ENCODE data around the gene KIF25.

Gene KIF25

DNA sequence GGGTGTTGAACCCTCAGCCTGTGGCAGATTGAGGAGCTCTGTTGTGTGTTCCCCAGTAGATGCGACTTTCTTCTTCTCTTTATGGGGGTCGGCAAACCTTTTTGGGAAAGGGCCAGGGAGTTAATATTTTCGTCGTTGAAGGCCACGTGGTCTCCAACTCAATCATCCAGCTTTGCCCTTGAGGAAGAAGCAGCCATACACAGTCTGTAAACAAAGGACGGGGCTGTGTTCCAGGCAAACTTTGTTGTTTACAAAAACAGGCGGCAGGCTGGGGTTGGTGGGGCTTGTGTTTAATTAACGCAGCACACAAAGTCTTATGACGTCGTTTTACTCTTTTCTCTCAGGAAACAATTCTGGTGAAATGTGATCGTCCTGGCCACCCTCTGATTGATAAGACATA, 20.2 kb downstream of the KIF25 start:
- DNase-seq (ENCODE audit: low read depth), result no peak

DNA sequence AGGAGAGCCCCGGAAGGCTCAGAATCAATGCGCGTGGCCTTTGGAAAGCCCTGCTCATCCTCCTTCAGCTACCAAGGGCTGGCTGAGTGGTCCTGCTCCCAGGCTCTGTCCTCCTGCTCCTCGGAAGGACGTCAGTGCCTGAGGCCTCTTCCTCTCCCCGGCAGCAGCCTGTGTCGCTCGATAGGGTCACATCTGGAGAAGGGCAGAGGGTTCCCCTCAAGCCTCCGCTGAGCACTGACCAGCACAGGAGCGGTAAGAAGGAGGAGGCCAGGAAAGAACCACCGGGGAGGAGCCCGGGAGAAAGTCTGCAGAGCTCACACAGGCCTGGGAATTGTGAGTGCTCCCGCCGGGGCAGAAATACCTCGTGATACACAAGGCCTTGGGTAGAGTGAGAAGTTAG, 21.2 kb downstream of the KIF25 start:
- DNase-seq (ENCODE audit: low read depth), result no peak

DNA sequence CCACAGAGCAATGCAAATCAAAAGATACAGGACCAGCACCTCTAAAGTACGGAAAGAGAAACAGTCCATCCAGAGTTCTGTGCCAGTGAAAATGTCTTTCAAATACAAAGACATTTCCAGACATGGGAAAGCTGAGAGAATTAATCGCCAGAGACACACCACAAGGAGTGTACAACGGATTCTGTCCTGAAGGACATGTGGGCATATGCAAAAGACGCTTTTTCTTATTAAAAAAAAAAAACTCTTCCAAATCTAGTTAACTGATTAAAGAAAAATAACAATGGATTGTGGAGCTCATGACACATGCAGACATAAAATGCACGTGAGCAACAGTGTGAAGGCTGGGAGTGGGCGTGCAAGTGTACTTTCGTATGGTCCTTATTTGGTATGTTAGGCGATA, 22.8 kb downstream of the KIF25 start:
- DNase-seq (ENCODE audit: low read depth), result no peak

DNA sequence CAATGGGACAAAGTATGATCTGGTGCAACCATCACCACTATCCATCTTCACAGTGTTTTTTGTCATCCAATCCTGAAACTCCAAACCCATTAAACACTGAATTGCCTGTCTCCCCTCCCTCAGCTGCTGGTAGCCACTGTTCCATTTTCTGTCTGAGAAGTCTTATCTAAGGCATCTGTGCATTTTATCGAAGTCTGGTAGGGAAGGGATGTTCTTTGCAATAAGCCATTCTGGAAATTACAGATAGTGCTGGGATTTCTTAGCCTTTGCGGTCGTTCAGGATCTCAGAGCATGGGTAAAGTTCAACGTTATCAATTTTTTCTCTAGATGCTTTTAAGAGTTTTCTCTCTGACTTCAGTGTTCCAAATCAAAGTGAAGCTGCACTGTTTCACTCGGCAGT, 24.1 kb downstream of the KIF25 start:
- no peak for DNase-seq (ENCODE audit: low read depth)

DNA sequence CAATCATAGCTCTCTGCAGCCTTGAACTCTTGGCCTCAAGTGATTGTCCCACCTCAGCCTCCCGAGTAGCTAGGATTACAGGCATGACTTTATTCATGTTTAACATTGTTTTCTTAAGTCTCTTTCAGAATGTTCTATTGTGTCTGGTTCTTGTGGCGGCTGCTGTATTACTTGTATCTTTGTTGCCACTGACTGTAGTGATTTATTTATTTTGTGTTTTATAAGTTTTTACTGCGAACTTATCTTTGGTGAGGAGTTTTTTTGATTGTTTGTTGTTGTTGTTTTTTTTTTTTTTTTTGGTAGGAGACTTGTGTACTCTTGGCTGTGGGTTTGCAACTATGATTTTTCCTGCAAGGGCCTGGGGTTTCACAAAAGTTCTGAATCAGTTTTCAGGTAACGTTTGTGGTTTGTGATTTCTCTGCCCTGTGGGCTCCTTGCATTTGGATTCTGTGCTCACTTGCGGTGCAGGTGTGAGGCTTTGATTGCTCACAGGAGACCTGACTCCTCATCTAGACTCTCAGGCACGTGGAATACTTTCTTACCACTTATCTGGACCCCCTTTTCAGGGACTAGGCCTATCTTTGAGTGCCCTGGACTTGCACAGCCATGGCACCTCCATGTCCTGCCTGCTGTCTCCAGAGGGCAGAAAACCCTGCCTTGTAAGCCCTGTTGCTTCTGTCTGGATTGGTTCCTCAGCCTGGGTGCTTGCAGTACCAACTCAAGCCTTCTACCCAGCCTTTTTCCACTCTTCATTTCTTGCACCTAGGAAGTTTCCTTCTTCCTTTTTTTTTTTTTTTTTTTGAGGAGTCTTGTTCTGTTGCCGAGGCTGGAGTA, 25.2 kb downstream of the KIF25 start:
- no peak for DNase-seq (ENCODE audit: low read depth)

DNA sequence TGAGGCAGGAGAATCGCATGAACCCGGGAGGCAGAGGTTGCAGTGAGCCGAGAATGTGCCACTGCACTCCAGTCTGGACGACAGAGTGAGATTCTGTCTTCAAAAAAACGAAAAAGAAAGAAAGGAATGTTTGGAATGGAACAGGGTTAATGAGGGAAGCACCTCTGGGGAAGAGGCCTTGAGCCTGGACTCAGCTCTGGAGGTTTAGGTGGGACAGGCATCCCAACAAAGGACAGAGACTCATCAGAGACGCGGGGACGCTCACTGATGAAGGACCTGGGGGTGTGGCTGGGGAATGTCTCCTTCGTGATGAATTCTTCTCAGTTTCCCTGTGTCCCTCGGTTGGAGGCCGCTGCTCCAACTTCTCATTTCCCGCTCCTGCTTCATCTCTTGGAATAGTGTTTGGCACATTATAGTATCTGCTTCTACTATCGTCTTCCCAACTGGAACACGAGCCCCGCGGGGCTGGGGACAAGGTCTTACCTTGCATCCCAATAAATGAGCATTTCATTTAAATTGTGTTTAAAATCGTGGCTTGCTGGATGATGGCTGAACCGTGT, 27.6 kb downstream of the KIF25 start:
- DNase-seq (ENCODE audit: low read depth), result no peak

DNA sequence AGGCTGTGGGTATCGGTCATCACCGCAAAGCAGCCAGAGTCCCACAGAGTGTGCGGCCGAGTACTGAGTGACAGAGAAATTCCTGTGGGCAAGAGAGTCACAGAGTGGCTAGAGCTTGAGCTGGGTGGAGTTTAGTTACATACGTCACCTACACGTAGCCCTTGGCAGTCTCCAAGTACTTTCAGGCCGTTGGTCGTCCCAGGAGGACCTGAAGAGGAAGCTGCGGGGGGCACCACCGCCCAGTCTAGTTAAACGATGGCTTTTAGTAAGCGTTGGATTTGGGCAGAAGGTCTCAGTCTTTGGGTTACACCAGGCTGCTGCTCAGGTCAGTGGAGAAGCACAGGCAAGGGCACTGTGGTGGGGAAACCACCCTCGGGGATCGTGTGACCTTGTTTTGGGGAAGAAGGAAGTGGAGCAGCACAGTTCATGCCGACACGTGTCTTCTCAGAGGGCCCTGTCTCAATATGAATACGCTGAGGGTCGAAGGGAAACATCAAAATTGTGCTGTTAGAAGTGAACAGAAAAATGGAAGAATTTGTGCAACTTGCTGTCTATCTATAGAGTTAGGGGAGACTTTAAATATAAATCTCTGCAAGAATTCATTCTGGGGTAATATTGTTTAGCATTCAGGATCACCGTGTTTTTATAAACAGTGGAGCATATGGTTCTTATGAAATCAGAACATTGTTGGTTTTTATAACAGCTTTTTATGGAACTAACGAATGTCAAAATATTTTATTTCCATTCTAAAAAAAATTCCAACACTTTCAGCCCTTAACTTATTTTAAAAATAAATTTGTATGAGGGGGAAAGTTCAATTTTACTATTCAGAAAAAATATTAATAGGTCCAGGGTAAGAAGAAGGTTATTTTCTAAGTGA, 28.6 kb downstream of the KIF25 start:
- no peak for DNase-seq (ENCODE audit: low read depth)

DNA sequence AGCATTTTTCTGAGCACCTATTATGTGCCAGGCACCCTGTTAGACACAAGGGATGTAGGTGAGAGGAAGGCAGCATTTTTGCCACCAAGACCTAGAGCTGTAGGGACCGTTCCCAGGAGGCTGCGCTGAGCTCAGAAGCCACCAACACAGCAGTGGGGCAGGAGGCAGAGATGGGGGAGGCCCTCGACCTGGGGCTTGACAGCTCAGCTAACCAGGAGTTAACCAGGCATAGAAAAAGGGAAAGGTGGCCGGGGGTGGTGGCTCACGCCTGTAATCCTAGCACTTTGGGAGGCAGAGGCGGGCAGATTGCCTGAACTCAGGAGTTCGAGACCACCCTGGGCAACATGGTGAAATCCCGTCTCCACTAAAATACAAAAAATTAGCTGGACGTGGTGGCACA, 29.5 kb downstream of the KIF25 start:
- no peak for DNase-seq (ENCODE audit: low read depth)

DNA sequence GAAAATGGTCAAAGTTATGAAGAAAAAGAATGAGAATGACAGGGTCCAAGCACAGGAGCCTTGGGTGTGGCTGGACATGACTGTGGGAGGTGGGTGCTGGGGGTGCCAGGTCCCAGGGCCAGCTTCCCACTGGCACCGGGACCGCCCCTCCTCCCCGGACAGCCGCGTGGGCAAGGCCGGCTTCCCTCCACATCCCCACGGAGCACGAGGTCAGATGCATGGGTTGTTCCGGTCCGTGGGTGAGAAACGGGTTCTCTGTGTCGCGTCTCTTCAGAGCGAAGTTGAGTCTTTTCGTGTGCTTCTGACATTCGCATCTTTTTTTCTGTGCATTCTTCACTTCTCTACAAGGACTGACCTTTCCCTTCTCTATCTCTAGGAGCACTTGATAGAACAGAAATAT, 30.1 kb downstream of the KIF25 start:
- no peak for DNase-seq (ENCODE audit: low read depth)

DNA sequence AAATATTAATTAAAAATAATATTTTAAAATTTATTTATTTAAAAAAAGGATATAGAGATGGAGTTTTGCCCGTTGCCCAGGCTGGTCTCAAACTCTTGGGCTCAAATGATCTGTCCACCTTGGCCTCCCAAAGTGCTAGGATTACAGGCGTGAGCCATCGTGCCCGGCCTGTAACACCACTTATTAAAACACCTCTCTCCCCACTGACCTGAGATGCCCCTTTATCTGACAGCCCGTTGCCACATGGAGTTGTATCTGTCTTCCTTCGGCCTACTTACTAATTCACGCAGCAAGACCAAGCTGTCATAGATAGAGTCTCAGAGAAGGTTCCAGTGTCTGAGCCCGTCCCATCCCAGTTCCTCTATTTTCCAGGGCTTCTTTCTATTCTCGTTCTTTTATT, 30.7 kb downstream of the KIF25 start:
- DNase-seq (ENCODE audit: low read depth), result no peak

DNA sequence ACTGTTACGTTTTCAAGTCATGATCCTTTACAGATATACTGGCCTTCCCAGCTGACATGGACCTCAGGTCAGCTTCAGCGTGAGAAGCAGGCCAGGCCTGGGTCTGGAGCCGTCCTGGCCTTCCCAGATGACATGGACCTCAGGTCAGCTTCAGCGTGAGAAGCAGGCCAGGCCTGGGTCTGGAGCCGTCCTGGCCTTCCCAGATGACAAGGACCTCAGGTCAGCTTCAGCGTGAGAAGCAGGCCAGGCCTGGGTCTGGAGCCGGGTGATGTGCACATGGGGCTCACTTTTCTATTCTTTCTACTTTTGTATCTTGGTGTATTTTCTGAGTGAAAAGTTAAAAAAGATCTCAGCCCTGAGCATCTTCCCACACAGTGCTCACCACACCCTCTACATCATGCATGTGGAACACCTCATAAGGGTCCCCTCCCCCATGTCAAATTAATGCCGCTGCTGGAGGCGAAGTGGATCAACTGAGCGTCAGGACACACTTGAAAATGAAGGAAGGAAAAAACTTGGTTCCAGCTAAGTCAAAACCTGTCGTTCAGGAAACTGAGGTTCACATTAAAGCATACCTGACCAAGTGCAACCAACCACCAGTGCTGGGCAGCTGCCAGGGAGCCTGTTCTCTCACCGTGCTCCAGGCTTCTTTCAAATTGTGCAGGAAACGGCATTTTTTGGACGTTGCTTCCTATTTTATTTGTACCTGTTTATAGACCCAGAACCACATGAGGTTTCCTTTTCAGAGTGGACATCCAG, 32.2 kb downstream of the KIF25 start:
- DNase-seq (ENCODE audit: low read depth), result no peak

DNA sequence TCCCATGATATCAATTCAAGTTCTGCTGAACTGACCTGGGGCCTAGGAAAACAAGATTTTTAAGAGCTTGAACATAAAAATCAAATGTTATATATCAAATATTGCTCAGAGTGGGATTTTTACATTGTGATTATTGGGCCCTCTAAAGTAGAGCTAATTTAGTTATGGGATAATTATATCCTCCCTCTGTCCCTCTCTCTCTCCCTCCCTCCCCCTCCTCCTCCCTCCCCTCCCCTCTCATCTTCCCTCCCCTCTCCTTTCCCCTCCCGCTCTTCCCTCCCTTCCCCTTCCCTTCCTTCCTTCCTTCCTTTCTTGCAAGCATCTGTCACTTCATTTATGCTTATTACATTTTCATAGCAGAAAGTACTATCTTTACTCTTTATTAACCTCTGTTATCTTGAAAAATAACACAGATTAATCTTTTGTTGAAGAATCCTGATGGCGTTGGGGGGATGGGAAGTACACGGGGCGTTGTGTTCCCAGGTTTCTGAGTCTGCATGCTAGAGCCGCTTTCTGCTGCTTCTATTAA, 32.8 kb downstream of the KIF25 start:
- DNase-seq (ENCODE audit: low read depth), result no peak

DNA sequence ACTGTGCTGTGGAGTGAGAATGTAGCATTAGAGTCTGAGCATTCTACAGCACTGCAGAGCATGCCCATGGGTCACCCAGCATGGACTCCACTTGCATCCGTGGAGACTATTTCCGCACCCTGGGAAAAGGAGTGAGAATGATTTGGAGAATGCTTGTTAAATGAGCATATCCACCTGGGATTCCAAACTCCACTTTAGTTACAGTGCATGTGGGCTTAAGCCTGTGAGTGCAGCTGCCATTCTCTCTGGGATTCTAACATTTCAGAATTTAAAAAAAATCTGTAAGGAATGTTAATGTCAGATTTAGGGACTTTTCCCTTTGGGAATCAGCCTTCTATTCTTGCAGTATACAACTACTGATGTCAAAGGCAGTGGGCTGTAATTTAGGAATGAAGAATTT, 33.4 kb downstream of the KIF25 start:
- DNase-seq (ENCODE audit: low read depth), result no peak

DNA sequence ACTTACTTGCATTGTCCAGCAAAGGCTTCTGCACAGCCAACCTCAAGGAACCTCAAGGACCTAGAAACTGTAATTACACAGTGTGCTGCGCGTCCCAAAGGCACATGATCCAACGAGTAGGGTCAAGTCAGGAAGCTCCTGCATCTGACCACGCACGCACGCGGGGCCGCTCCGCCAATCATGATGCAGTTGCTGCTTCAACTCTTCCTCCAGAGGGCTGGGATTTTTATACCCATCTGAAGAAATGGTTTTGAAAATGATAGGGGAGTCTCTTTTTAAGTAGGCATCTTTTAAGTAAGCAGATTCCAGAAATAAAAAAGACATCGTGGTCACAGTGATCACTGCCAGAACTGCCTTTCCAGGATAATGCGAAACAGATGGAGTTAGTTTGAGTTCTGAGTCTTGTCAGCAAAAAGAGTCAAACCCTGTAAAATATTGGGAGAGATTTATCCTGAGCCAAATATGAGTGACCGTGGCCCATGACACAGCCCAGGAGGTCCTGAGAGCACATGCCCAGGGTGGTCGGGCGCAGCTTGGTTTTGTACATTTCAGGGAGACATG, 34.0 kb downstream of the KIF25 start:
- DNase-seq (ENCODE audit: low read depth), result no peak

DNA sequence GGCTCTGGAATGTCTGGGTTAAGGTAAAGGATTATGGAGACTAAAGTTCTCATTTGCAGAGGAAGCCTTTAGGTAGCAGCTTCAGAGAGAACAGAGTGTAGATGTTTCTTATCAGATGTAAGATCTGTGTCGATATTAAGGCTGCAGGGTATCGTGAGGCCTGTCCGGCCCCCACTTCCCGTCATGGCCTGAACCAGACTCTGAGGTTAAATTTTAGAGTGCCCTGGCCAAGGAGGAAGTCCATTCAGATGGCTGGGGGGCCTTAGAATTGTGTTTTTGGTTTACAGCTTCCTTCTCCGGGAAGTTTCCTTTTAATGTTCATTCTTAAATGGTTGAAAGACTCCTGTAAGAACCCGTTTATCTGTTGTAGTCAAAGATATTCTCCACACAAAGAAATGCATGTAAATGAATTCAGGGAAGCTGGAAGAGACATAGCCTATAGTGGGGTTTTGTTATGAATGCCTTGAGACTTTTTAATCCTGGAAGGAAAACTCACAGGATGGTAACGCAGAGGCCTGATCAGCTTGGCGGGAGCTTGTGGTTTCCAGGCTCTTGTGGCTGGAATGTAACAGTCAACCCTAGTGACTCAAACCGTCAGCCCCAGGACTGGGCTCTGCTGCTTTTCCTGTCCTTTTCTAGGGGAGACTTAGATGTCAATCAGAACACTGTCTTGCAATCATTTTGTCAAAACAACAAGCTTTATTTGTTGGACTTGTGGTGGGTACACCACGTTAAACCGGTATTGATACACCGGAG, 34.7 kb downstream of the KIF25 start:
- DNase-seq (ENCODE audit: low read depth), result no peak

DNA sequence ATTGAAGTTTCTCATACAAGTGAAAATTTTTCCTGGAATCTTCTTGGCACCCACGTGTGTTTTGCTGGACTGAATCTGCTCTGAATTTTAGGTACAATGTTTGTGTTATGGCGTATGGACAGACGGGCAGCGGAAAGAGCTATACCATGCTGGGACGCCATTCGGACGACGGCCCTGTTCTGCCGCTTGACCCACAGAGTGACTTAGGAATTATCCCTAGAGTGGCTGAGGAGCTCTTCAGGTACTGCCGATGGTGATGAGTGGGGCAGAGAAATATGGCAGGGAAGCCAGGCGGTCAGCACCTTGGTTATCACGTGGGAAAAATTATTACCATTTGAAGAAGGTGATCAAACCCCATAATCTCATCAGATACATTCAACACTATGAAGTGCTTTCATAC, 36.3 kb downstream of the KIF25 start:
- no peak for DNase-seq (ENCODE audit: low read depth)

DNA sequence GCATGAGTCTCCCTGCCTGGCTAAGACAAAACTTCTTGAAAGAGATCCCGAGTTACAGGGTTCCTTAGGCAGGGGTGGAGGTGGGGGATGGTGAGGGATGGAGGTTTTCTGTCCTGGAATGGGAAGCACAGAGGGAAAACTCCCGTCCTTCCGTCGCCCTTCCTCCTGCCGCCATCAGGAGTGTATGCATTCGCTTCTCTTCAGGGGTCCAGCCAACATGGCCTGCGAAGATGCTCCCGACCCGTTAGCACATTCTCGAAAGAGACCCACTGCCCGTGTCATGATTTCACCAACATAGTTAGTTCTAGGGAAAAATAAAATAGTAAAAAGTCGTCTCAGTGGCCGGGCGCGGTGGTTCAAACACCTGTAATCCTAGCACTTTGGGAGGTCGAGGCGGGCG, 37.1 kb downstream of the KIF25 start:
- DNase-seq (ENCODE audit: low read depth), result no peak

DNA sequence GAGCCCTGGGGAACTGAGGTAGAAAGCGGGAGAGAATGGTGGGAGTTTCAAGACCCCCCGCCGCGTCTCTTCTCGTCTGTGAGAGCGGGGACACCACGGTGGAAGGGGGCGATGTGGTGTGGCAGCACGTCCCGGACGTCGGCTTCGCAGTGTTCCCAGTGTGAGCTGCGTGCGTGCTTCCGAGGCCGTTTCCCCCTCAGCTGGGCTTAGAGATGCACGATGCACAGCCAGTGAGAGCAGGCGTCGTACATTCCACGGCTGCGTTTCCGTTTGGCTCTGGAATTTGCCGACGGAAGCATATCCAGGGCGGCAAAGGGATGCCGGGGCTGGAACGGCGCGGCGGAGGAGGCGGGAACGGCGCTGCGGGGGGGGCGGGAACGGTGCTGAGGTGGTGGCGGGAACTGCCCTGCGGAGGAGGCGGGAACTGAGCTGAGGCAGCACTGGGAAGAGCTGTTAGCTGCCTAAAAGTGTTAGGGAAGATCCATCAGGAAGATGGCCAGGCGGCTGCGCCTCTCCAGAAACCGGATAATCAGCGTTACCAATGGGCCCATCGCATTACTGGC, 37.7 kb downstream of the KIF25 start:
- no peak for DNase-seq (ENCODE audit: low read depth)

DNA sequence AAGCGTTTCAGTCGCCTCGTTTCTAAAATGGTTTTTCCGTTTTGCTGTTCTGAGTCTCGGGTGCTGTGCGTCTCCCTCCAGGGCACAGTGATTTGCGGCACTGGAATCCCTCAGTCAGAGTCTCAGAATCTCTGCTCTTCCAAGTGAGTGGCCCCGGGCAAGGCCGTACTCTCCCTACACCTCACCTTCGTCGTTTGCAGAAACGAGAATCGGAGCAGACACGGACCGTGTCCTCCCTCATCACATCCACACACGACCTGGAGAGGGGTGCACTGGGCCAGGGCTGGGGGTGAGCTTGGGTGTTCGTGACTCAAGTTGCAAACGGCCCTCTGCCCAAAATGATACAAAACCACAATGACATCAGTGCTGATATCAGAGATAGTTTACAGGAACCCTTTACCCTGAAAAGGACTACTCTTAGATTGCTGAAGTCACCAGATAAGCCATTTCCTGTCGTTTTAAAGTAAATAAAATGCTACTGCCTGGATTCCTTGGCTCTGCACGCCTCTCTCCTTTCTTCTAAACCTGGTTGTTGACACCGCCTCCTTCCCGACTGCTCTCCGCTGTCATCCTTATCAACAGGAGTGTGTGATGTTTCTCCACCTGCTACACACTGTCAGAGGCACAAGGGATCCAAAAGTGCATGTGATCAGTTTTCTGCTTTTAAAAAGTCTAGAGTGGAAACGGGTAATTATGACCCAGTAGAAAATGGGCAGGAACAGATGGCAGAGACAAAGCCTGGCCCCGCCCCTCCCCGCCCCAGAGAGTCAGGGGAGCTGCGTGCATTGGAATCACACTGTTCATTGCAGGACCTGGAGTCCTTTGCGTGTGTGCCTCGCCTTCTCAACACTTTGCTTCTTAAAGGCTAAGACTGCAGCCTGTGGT, 38.4 kb downstream of the KIF25 start:
- DNase-seq (ENCODE audit: low read depth), result no peak

DNA sequence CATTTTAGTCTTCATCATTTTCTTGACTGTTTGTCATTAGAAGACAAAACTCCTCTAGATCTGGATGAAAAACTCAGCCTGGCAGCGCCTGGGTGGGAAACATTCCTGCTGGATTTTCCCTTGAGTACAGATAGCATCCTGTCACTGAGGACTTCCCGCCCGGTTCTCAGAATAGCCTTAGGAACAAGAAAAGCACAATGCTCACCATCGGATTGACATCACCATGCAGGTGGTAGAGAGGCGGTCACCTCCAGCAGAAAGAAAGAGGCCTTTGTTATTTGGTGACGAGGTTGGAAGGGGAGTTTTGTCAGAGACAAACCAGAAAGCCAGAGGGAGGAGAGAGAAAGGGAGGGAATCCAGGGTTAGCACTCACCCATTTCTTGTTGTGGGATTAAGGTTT, 39.8 kb downstream of the KIF25 start:
- DNase-seq (ENCODE audit: low read depth), result no peak

Measured in stimulated activated CD4-positive, alpha-beta T cell treated with anti-CD3 and anti-CD28 coated beads, Interleukin-2, amount 100 ng/mL, for 4 hours (primary cell).